Hepatic stellate cell (primary cell): ENCODE data around the gene ACSS2.
"Not testable (repeated sequence)": the region's sequence is repeated elsewhere in the genome, so short reads cannot be mapped to it uniquely, and the experiment has no call there.

Experiments used
- DNase-seq: peaks from one replicate; pipeline ENCODE4 v3.0.0; 2011; ENCODE audit warnings: low spot score

The ACSS2 gene

GRCh38 chr20:34873583-34874093 is 2.8 kb upstream of the ACSS2 start:
- no peak for DNase-seq

DNA sequence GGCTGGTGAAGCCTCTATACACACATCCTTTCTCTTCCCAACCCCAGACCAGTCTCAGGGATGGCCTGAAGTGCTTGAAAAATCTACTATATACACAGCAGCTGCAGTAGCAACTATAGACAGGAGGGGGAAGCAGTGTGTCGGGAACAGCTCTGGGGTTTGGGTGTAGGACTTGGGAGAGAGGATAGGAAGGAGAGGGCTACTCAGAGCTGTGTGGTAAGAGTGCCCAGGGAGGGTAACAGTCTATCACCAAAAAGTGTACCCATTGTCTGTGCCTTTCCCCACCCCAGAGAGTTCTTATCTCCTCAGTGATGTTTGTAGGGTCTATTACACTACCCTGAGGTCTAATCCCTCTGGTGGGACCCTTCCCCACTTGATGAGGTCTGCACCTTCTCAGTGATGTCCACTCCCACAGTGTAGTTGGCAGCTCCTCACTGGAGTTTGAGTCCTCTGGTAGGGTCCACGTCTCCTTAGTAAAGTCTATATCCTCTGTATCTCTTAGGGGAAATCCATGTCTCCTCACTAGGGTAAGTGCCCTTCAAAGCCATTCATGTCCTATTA is 2.2 kb upstream of the ACSS2 start:
- peak; percentile 86 for DNase-seq

DNA sequence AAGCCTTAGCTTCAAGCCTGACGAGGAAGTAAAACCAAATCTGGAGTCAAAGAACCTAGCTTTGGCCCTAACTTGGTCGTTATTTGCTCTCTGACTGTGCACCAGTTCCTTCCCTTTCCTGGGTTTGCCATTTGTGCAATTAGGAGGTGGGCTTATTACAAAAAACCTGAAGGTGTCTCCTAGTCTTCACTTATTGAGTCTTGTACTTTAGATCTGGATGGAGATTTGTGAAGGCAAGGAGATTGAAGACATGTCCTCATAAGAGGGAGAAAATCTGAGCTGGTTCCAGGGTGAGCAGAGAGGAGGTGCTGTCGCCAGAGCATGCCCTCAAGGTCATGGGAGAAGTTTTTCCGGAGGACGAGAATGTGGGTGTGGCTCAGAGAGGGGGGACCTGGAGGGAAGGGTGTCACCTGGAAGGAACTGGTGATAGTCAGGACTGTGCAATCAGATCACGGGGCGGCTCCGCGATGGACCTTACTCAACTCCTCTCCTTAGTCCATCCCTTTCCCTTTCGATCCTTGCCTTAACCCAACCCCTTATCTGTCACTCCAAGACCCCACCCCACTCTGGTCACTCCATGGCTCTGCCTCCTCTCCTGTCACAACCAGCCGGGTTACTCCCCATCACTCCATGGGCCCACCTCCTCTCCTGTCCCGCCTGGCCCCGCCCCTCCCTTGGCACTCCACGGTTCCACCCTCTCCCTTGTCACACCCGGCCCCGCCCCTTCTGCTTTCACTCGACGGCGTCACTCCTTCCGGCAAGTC is 588 bp upstream of the ACSS2 start:
- peak; percentile 92 for DNase-seq

GRCh38 chr20:34880215-34880850 is 3.9 kb downstream of the ACSS2 start:
- DNase-seq = no peak

GRCh38 chr20:34880971-34881370 is 4.6 kb downstream of the ACSS2 start:
- not testable (repeated sequence) for DNase-seq

- no peak for DNase-seq
These were observed 5.3 kb downstream of the ACSS2 start for GRCh38 chr20:34881689-34882088.

DNA sequence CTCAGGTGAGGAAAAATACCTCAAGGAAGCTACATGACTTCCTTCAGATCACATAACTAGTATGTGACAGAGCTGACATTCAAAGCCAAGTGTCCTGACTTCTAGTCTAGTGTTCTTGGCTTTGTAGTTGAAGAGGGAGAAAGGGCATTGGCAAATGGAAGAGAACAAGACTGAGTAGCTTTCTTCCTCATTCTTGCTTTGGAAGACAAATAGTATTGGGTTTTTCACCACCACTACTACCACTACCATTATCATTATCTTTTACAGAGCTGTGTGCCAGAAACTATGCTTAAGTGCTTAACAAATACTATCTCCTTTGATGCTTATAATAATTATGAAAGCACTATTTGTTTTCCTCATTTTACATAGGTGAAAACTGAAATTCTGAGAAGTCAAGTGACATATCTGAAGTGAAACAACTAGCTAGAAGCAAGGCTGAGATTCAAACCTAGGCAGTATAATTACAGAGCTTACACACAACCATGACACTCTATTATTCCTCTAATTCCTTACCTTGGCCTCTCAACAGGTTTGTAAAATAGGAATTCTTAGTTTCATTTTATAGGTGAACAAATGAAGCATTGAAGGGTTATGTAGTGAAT is 6.8 kb downstream of the ACSS2 start:
- DNase-seq = no peak

- no peak for DNase-seq
These were observed 7.4 kb downstream of the ACSS2 start for GRCh38 chr20:34883809-34884208.

DNA sequence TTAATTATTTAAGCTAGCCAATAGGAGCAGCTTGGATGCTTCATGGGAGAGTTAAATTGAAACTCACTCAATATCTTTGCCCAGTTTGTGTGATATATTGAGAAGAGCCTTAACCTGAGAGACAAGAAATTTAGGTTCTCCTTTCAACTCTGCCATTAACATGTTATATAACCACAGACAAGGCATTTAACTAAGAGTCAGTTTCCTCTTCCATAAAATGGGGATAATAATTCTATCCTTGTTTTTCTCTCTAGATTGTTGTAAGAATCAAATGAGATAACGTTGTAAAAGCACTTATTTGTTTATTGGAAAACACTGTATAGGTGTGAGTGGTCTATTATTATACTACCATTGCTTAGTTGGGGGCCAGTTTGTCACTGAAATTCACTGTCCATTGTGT is 7.8 kb downstream of the ACSS2 start:
- DNase-seq = no peak

- DNase-seq = no peak
These were observed 9.7 kb downstream of the ACSS2 start for GRCh38 chr20:34886122-34886521.

DNA sequence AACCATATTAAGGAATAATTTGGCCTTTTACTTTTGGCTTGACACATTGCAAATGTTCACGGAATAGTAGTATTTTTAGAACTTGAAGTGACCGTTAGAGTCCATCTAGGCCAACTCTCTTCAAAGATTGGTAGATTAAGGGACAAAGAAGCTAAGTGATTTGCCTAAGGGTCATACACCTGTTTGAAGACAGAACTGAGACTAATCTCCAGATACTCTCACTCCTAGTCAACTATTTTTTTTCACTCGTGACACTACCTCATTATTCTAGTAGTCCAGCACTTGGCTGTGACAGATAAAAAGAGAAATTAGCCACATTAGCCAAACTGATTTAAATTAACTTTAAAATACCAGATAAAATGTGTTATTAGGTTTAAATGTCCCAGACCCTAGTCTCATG is 10.6 kb downstream of the ACSS2 start:
- DNase-seq = no peak

DNA sequence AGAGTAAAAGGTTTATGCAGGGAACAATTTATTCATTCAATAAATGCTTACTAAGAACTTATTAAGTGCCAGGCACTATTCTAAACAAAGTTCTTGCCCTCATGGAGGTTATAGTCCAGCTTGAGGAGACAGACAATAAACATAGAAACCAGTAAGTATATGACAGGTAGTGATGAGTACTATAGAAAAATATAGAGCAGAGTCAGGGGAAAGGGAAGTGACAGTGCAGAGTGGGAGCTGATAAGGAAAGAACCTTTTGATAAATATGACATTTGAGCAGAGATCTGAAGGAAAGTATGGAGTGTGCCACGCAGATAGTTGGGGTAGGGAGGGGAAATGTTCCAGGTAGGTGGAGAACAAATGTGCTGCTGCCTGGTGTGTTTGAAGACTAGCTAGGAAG is 12.1 kb downstream of the ACSS2 start:
- no peak for DNase-seq

- peak; percentile 41 for DNase-seq
These were observed 15.0 kb downstream of the ACSS2 start for GRCh38 chr20:34891166-34892062.

- DNase-seq = no peak
These were observed 16.3 kb downstream of the ACSS2 start for GRCh38 chr20:34892671-34893070.

DNA sequence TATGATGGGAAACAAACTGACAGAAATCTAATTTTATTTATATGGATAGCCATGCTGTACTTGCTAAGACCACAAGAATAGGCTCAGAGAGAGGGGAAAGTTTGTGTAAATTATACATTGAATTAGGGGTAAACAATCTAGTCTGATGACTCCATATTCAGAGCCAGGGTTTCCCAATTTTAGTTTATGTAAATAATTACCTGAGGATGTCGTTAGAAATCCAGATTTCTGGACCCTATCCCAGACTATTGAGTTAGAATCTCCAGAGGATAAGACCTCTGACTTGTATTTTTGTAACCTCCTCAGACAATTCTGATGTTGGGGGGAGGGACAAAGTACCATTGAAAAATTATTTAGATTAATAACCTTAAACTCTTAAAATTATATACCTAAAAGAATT is 18.3 kb downstream of the ACSS2 start:
- DNase-seq = no peak

DNA sequence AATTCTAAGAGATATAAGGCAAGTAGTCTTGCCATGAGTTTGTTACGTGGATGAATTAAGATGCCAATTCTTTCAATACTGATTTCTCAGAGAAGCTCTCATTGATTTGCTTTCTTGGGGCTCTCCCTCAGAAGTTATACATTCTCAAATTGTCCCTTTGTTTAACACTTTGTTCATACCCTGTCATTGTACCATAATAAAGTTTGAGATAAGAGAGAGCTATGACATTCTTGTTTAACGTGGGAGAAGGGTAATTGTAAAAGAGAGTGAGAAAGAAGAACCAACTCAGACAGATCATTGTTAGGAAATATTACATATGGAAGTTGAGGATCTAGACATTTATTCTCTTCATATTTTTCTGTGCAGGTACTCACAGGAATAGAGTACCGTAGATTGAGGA is 19.1 kb downstream of the ACSS2 start:
- DNase-seq = no peak

GRCh38 chr20:34896086-34896621 is 19.7 kb downstream of the ACSS2 start:
- no peak for DNase-seq

GRCh38 chr20:34898129-34898528 is 21.7 kb downstream of the ACSS2 start:
- not testable (repeated sequence) for DNase-seq

- not testable (repeated sequence) for DNase-seq
These were observed 22.3 kb downstream of the ACSS2 start for GRCh38 chr20:34898731-34899130.

DNA sequence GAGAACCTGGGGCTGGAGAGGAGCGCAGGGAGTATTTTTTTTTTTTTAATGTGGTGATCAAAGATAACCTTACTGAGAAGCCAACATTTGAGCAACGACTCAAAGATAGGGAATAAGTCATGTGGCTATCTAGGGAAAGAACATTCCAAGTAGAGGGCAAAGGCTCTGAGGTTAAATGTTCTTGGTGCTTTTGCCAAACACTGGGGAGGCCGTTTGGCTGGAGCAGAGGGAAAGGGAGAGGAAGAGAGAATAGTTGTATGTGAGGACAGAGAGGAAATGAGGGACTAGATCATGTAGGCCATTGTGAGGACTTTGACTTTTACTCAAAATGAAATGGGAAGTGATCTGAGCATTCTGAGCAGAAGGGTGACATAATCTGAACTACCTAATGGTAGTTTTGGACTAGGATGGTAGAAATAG is 27.8 kb downstream of the ACSS2 start:
- no peak for DNase-seq
